Neural progenitor cell (in vitro differentiated cells): ENCODE measurements around the gene CRISPLD2.

ENCODE experiments used
- CTCF ChIP-seq: fragments of 200-600 bp; sonication (generic); IDR thresholded peaks from 2 replicates; pipeline ENCODE4 v1.5.1; 2017; ENCODE audit warnings: antibody characterized with exemption, mild to moderate bottlenecking
- EZH2 ChIP-seq: fragments of 200-600 bp; sonication (generic); IDR thresholded peaks from 2 replicates; pipeline ENCODE4 v1.6.1; 2017; ENCODE audit warnings: antibody characterized with exemption, mild to moderate bottlenecking, moderate library complexity
- EZH2phosphoT487 ChIP-seq: fragments of 200-600 bp; sonication (generic); IDR thresholded peaks from 2 replicates; pipeline ENCODE4 v1.6.1; 2017; ENCODE audit warnings: antibody characterized with exemption

DNA sequence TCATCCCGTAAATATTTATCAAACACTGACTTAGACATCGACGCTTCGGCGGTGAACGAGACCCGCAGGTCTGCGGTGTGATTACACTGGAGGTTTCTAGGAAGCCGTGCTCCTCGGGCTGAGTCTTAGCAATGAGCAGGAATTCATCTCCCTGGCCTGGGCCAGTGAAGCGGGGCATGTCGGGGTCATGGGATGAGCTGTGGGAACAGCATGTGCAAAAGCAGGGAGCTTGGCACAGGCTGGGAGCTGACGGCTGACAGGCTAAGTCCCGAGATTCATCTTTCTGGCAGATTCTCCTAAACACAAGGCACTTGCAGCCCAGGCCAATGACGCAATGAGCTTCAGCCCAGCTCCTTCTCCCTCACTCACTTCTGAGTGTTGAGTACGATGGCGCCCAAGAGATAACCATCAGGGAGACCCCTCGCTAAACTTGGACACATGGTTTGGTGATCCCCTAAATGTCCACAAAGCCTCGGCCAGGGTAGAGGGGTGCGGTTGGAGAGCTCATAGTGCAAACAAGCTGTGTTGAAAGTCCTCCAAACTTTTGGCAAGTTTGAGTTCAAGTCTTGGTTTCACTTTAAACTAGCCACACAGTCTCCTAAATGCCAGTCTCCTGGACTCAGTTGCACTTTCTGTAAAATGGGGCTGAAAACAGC lies 12.8 kb downstream of the CRISPLD2 start:
- TF ChIP-seq CTCF (no peak), EZH2phosphoT487 (no peak), EZH2 (no peak)
